ENCODE results near the gene PCDHGA1.
A peak's percentile ranks its signal among the peaks of the same experiment; 100 is the strongest.
"Not testable (repeated sequence)": the region's sequence is repeated elsewhere in the genome, so short reads cannot be mapped to it uniquely, and the experiment has no call there.

PCDHGA1 gene

GRCh38 chr5:141389153-141390042, 59.1 kb downstream of the PCDHGA1 start:
- peaks cover 11% of the 10 kb centered on the region for H3K9me3 ChIP-seq (ENCODE audit: control insufficient read depth, insufficient read depth, low read length)
- peaks cover 4% of the 10 kb centered on the region for H3K36me3 ChIP-seq (ENCODE audit: control insufficient read depth, insufficient read depth, low read length)
- no peaks in the 10 kb centered on the region for H3K4me1 ChIP-seq (ENCODE audit: control insufficient read depth, insufficient read depth, low read length)
- no peak overlapping the region for H3K4me3 ChIP-seq (ENCODE audit: low read depth, low read length)
- no peak overlapping the region for H3K9ac ChIP-seq (ENCODE audit: low read depth, low read length)
- H3K27me3 ChIP-seq (ENCODE audit: control insufficient read depth, insufficient read depth, low read length): peaks cover 9% of the 10 kb centered on the region

DNA sequence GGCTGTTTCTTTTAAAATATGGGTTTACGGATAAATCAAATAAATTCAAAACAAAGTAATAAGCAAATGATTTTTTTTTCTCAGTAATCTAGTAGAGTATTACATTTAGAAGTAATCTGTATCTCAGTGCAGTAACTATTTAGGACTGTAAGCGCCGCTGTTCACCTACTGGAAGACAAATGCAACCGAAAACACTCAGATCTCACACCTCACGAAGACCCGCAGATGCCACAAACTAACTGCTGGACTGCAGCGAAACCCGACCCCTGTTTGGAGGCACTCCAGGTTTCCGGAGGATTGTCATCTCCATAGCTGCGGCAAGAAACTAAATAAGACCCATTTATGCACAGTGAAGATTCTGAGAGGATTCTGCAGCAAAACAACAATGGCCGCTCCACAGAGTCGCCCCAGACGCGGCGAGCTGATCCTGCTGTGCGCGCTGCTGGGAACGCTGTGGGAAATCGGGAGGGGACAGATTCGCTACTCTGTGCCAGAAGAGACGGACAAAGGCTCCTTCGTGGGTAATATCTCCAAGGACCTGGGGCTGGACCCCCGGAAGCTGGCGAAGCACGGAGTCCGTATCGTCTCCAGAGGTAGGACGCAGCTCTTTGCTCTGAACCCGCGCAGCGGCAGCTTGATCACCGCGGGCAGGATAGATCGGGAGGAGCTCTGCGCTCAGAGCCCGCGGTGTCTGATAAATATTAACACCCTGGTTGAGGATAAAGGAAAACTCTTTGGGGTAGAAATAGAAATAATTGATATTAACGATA, 62.3 kb downstream of the PCDHGA1 start, which contains the start of gene PCDHGA8:
Gene PCDHGA8 (plus strand): TSS at position 205 of the 770 bp plus-strand sequence. CDS start 181 bp downstream, at position 386.
- H3K4me3 ChIP-seq (ENCODE audit: low read depth, low read length): no peak within 1 kb of the TSS
- H3K36me3 ChIP-seq (ENCODE audit: control insufficient read depth, insufficient read depth, low read length): peaks cover 4% of the 10 kb centered on the region
- H3K9ac ChIP-seq (ENCODE audit: low read depth, low read length): no peak within 1 kb of the TSS
- H3K4me1 ChIP-seq (ENCODE audit: control insufficient read depth, insufficient read depth, low read length): no peaks in the 10 kb centered on the region
- peaks cover 11% of the 10 kb centered on the region for H3K9me3 ChIP-seq (ENCODE audit: control insufficient read depth, insufficient read depth, low read length)
- H3K27me3 ChIP-seq (ENCODE audit: control insufficient read depth, insufficient read depth, low read length): peaks cover 9% of the 10 kb centered on the region

DNA sequence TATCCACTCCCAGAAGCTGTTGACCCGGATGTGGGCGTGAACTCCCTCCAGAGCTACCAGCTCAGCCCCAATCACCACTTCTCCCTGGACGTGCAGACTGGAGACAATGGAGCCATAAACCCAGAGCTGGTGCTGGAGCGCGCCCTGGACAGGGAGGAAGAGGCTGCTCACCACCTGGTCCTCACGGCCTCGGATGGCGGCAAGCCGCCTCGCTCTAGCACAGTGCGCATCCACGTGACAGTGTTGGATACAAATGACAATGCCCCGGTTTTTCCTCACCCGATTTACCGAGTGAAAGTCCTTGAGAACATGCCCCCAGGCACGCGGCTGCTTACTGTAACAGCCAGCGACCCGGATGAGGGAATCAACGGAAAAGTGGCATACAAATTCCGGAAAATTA, 63.0 kb downstream of the PCDHGA1 start:
- H3K9ac ChIP-seq (ENCODE audit: low read depth, low read length): no peak overlapping the region
- H3K9me3 ChIP-seq (ENCODE audit: control insufficient read depth, insufficient read depth, low read length): peaks cover 11% of the 10 kb centered on the region
- peaks cover 7% of the 10 kb centered on the region for H3K27me3 ChIP-seq (ENCODE audit: control insufficient read depth, insufficient read depth, low read length)

DNA sequence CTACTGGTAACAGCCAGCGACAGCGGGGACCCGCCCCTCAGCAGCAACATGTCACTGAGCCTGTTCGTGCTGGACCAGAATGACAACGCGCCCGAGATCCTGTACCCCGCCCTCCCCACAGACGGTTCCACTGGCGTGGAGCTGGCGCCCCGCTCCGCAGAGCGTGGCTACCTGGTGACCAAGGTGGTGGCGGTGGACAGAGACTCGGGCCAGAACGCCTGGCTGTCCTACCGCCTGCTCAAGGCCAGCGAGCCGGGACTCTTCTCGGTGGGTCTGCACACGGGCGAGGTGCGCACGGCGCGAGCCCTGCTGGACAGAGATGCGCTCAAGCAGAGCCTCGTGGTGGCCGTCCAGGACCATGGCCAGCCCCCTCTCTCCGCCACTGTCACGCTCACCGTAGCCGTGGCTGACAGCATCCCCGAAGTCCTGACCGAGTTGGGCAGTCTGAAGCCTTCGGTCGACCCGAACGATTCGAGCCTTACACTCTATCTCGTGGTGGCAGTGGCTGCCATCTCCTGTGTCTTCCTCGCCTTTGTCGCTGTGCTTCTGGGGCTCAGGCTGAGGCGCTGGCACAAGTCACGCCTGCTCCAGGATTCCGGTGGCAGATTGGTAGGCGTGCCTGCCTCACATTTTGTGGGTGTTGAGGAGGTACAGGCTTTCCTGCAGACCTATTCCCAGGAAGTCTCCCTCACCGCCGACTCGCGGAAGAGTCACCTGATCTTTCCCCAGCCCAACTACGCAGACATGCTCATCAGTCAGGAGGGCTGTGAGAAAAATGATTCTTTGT, 64.3 kb downstream of the PCDHGA1 start:
- H3K9me3 ChIP-seq (ENCODE audit: control insufficient read depth, insufficient read depth, low read length); H3K36me3 ChIP-seq (ENCODE audit: control insufficient read depth, insufficient read depth, low read length); H3K4me3 ChIP-seq (ENCODE audit: low read depth, low read length); H3K4me1 ChIP-seq (ENCODE audit: control insufficient read depth, insufficient read depth, low read length); H3K27me3 ChIP-seq (ENCODE audit: control insufficient read depth, insufficient read depth, low read length); H3K9ac ChIP-seq (ENCODE audit: low read depth, low read length): not testable (repeated sequence)

More for the DNA sequence above, 63.0 kb downstream of the PCDHGA1 start:
- peaks cover 4% of the 10 kb centered on the region for H3K36me3 ChIP-seq (ENCODE audit: control insufficient read depth, insufficient read depth, low read length)
- H3K4me3 ChIP-seq (ENCODE audit: low read depth, low read length): no peak overlapping the region
- no peaks in the 10 kb centered on the region for H3K4me1 ChIP-seq (ENCODE audit: control insufficient read depth, insufficient read depth, low read length)

GRCh38 chr5:141397756-141398551, 67.6 kb downstream of the PCDHGA1 start, which contains the start of gene PCDHGB5:
PCDHGB5 (plus strand) TSS chr5:141397947; CDS start chr5:141398128, 181 bp downstream.
- not testable (repeated sequence) for H3K4me1 ChIP-seq (ENCODE audit: control insufficient read depth, insufficient read depth, low read length); H3K27me3 ChIP-seq (ENCODE audit: control insufficient read depth, insufficient read depth, low read length); H3K36me3 ChIP-seq (ENCODE audit: control insufficient read depth, insufficient read depth, low read length); H3K9me3 ChIP-seq (ENCODE audit: control insufficient read depth, insufficient read depth, low read length)
- Histone ChIP-seq H3K4me3 (ENCODE audit: low read depth, low read length) (peak within 1 kb of the TSS; percentile 30), H3K9ac (ENCODE audit: low read depth, low read length) (peak within 1 kb of the TSS; percentile 24)

- Histone ChIP-seq H3K27me3 (ENCODE audit: control insufficient read depth, insufficient read depth, low read length) (no peaks in the 10 kb centered on the region), H3K9ac (ENCODE audit: low read depth, low read length) (no peak overlapping the region), H3K36me3 (ENCODE audit: control insufficient read depth, insufficient read depth, low read length) (no peaks in the 10 kb centered on the region), H3K4me1 (ENCODE audit: control insufficient read depth, insufficient read depth, low read length) (no peaks in the 10 kb centered on the region), H3K4me3 (ENCODE audit: low read depth, low read length) (no peak overlapping the region), H3K9me3 (ENCODE audit: control insufficient read depth, insufficient read depth, low read length) (peaks cover 4% of the 10 kb centered on the region)
Observed at GRCh38 chr5:141398608-141399007, 68.3 kb downstream of the PCDHGA1 start.

DNA sequence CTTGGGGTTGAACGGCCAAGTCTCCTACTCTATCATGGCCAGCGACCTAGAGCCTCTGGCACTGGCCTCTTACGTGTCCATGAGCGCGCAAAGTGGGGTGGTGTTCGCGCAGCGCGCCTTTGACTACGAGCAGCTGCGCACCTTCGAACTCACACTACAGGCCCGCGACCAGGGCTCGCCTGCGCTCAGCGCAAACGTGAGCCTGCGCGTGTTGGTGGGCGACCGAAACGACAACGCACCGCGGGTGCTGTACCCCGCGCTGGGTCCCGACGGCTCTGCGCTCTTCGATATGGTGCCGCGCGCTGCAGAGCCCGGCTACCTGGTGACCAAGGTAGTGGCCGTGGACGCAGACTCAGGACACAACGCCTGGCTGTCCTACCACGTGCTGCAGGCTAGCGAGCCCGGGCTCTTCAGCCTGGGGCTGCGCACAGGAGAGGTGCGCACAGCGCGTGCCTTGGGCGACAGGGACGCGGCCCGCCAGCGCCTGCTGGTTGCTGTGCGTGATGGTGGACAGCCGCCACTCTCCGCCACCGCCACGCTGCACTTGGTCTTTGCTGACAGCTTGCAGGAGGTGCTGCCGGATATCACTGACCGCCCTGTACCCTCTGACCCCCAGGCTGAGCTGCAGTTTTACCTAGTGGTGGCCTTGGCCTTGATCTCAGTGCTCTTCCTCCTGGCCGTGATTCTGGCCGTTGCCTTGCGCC, 69.4 kb downstream of the PCDHGA1 start:
- no peaks in the 10 kb centered on the region for H3K36me3 ChIP-seq (ENCODE audit: control insufficient read depth, insufficient read depth, low read length)
- no peaks in the 10 kb centered on the region for H3K27me3 ChIP-seq (ENCODE audit: control insufficient read depth, insufficient read depth, low read length)
- H3K9me3 ChIP-seq (ENCODE audit: control insufficient read depth, insufficient read depth, low read length): peaks cover 4% of the 10 kb centered on the region
- no peak overlapping the region for H3K4me3 ChIP-seq (ENCODE audit: low read depth, low read length)
- no peak overlapping the region for H3K9ac ChIP-seq (ENCODE audit: low read depth, low read length)
- no peaks in the 10 kb centered on the region for H3K4me1 ChIP-seq (ENCODE audit: control insufficient read depth, insufficient read depth, low read length)

GRCh38 chr5:141402553-141403243, 72.4 kb downstream of the PCDHGA1 start, which contains the start of gene PCDHGA9:
PCDHGA9 (plus strand) TSS chr5:141402778; CDS start chr5:141402953, 175 bp downstream.
- H3K36me3 ChIP-seq (ENCODE audit: control insufficient read depth, insufficient read depth, low read length): no peaks in the 10 kb centered on the region
- H3K4me3 ChIP-seq (ENCODE audit: low read depth, low read length): no peak within 1 kb of the TSS
- H3K4me1 ChIP-seq (ENCODE audit: control insufficient read depth, insufficient read depth, low read length): no peaks in the 10 kb centered on the region
- H3K9ac ChIP-seq (ENCODE audit: low read depth, low read length): no peak within 1 kb of the TSS
- H3K27me3 ChIP-seq (ENCODE audit: control insufficient read depth, insufficient read depth, low read length): no peaks in the 10 kb centered on the region
- H3K9me3 ChIP-seq (ENCODE audit: control insufficient read depth, insufficient read depth, low read length): peaks cover 4% of the 10 kb centered on the region

GRCh38 chr5:141403387-141403786, 73.1 kb downstream of the PCDHGA1 start:
- H3K4me1 ChIP-seq (ENCODE audit: control insufficient read depth, insufficient read depth, low read length): no peaks in the 10 kb centered on the region
- H3K4me3 ChIP-seq (ENCODE audit: low read depth, low read length): no peak overlapping the region
- peaks cover 4% of the 10 kb centered on the region for H3K9me3 ChIP-seq (ENCODE audit: control insufficient read depth, insufficient read depth, low read length)
- H3K27me3 ChIP-seq (ENCODE audit: control insufficient read depth, insufficient read depth, low read length): peaks cover 1% of the 10 kb centered on the region
- H3K36me3 ChIP-seq (ENCODE audit: control insufficient read depth, insufficient read depth, low read length): no peaks in the 10 kb centered on the region
- no peak overlapping the region for H3K9ac ChIP-seq (ENCODE audit: low read depth, low read length)
